HG03103 (cell line): ENCODE results near the gene USF1.
A peak's percentile ranks its signal among the peaks of the same experiment; 100 is the strongest.
"Not testable (repeated sequence)": the region's sequence is repeated elsewhere in the genome, so short reads cannot be mapped to it uniquely, and the experiment has no call there.

Source experiments
- ATAC-seq: cut with Tn5 transposase; IDR thresholded peaks from one replicate; pipeline ENCODE4 v1.9.1; 2021; ENCODE audit warnings: low read depth; ENCODE audit not compliant: unreplicated experiment

The USF1 gene

GRCh38 chr1:161021165-161021969 lies 24.4 kb downstream of the USF1 start:
- ATAC-seq = peak; percentile 84

- ATAC-seq = peak; percentile 30
These were observed 25.1 kb downstream of the USF1 start, which contains the start of gene F11R for GRCh38 chr1:161020509-161021164. TSS of gene F11R (minus strand) at chr1:161021152. CDS start at chr1:161021073, 79 bp downstream.

GRCh38 chr1:161019751-161020495 lies 25.9 kb downstream of the USF1 start:
- ATAC-seq = no peak

- not testable (repeated sequence) for ATAC-seq
These were observed 26.6 kb downstream of the USF1 start for GRCh38 chr1:161019111-161019660.

- no peak for ATAC-seq
These were observed 27.2 kb downstream of the USF1 start for GRCh38 chr1:161018631-161018930.

- ATAC-seq = no peak
These were observed 27.8 kb downstream of the USF1 start for GRCh38 chr1:161017756-161018630.

- not testable (repeated sequence) for ATAC-seq
These were observed 28.6 kb downstream of the USF1 start for GRCh38 chr1:161017181-161017580.

- ATAC-seq = not testable (repeated sequence)
These were observed 29.1 kb downstream of the USF1 start for GRCh38 chr1:161016683-161017082.

GRCh38 chr1:161013488-161014230 lies 32.1 kb downstream of the USF1 start:
- ATAC-seq = peak; percentile 85

- ATAC-seq = no peak
These were observed 32.7 kb downstream of the USF1 start for GRCh38 chr1:161013131-161013487.

GRCh38 chr1:161012420-161012819 lies 33.4 kb downstream of the USF1 start:
- ATAC-seq = no peak

GRCh38 chr1:161009602-161010211 lies 36.1 kb downstream of the USF1 start:
- no peak for ATAC-seq

GRCh38 chr1:161008869-161009510 lies 36.8 kb downstream of the USF1 start:
- no peak for ATAC-seq

- ATAC-seq = no peak
These were observed 38.4 kb downstream of the USF1 start for GRCh38 chr1:161007369-161007768.

GRCh38 chr1:161006563-161006962 lies 39.2 kb downstream of the USF1 start:
- no peak for ATAC-seq

GRCh38 chr1:161001525-161001924 lies 44.3 kb downstream of the USF1 start:
- ATAC-seq = no peak

GRCh38 chr1:161000736-161001480 lies 44.9 kb downstream of the USF1 start:
- no peak for ATAC-seq

- no peak for ATAC-seq
These were observed 46.4 kb downstream of the USF1 start for GRCh38 chr1:160999376-160999775.
